ENCODE measurements around the gene RPS6KB2.

DNA sequence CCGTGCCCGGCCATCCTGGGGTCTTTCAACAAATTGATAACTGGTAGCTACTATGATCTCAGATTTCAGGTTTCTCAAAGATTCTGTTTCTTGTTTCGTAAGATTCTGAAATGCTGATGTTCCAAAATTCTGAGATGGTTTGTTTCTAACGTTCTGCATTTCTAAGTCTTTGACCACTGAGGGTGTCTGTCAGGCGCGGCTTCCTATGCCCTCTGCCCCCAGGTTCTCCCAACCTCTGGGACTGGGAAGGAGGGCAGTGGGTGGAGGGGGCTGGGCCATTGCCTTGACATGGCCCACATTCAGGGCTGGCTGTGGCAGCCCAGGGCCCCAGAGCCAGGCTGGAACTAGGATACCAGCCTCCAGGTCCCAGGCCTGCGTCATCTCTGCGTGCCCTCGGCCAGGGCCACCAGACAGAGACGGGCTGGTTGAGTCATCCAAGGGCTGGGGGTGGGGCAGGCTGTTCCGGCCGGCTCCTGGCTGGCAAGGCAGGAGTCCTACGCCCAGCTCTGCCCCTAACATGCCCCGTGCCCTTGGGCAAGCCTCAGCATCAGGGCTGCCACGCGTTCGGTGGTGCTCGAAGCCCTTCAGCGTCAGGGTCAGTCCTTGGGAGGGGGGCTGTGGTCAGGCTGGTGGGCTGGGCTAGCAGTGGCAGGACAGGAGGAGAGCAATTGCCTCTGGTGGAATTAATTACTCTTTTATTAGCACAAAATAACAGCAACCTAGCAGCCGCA lies 35.6 kb downstream of the RPS6KB2 start:
- TF ChIP-seq POLR2A (IDR thresholded peaks at IDR 0.05) = peak; percentile 33 to 82
- TF ChIP-seq, protein P1, sequence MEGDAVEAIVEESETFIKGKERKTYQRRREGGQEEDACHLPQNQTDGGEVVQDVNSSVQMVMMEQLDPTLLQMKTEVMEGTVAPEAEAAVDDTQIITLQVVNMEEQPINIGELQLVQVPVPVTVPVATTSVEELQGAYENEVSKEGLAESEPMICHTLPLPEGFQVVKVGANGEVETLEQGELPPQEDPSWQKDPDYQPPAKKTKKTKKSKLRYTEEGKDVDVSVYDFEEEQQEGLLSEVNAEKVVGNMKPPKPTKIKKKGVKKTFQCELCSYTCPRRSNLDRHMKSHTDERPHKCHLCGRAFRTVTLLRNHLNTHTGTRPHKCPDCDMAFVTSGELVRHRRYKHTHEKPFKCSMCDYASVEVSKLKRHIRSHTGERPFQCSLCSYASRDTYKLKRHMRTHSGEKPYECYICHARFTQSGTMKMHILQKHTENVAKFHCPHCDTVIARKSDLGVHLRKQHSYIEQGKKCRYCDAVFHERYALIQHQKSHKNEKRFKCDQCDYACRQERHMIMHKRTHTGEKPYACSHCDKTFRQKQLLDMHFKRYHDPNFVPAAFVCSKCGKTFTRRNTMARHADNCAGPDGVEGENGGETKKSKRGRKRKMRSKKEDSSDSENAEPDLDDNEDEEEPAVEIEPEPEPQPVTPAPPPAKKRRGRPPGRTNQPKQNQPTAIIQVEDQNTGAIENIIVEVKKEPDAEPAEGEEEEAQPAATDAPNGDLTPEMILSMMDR (IDR thresholded peaks at IDR 0.05) = no peak
